Endothelial cell of umbilical vein (primary cell): ENCODE results near the gene POLR2H. TPM values are rescaled to one million over a fixed set of nuclear protein-coding genes. Genes with fewer than 3 reads are reported as not detected.

ENCODE experiments used
- BruUV-seq: library from RNA; stranded (reverse); fragments of 400-500 nt; replicated peaks from 2 replicates; lab custom pipeline; 2021; lab: Mats Ljungman, UMichigan
- CTCF ChIA-PET: fragments of 300-600, 350-600 bp; sonication (Branson Sonifier 250); formaldehyde crosslinking; loops from one replicate; lab custom pipeline; 2021; ENCODE audit warnings: antibody characterized with exemption, inconsistent platforms; lab: Charles Lee
- POLR2A ChIA-PET: fragments of 300-600, 350-600 bp; sonication (Branson Sonifier 250); formaldehyde crosslinking; loops from one replicate; lab custom pipeline; 2021; ENCODE audit warnings: antibody characterized with exemption, inconsistent platforms; lab: Charles Lee
- DNase-seq: peaks from one replicate; pipeline ENCODE4 v3.0.0-alpha.2; 2011; ENCODE audit warnings: low read depth, low spot score
- FAIRE-seq: peaks from 2 replicates; lab custom pipeline; 2011; peaks lifted over from hg19 to GRCh38; lab: Jason Lieb, UNC
- H2AFZ ChIP-seq: 2 replicates; pipeline ENCODE4 v1.6.0; 2012; ENCODE audit warnings: low read depth, low read length, control low read depth, inconsistent platforms
- H3K27ac ChIP-seq: 2 replicates; pipeline ENCODE4 v1.5.1; 2011; ENCODE audit warnings: low read depth, mild to moderate bottlenecking, control low read depth, low read length, moderate library complexity; ENCODE audit not compliant: insufficient read depth
- H3K27me3 ChIP-seq, 2 experiments: 2 replicates each; pipeline versions ENCODE4 v1.6.0 to v1.6.1; 2011; ENCODE audit warnings: low read length in 2 of 2, mixed read lengths in 1 of 2; ENCODE audit not compliant: control insufficient read depth in 2 of 2, insufficient read depth in 2 of 2
- H3K36me3 ChIP-seq, 2 experiments: 2 replicates in 1 of 2; 3 replicates in 1 of 2; pipeline ENCODE4 v1.5.1; 2011; ENCODE audit warnings: low read length in 2 of 2, mild to moderate bottlenecking in 1 of 2, moderate library complexity in 1 of 2; ENCODE audit not compliant: control insufficient read depth in 2 of 2, insufficient read depth in 2 of 2; ENCODE audit errors: extremely low read depth in 1 of 2
- H3K4me1 ChIP-seq: 3 replicates; pipeline ENCODE4 v1.5.1; 2011; ENCODE audit warnings: mild to moderate bottlenecking, low read length; ENCODE audit not compliant: control insufficient read depth, insufficient read depth; ENCODE audit errors: extremely low read depth
- H3K4me2 ChIP-seq: 2 replicates; pipeline ENCODE4 v1.6.1; 2011; ENCODE audit warnings: low read length, control low read depth, mixed read lengths; ENCODE audit not compliant: insufficient read depth
- H3K4me3 ChIP-seq, 3 experiments: fragments of 200-600 bp in 1 of 3; sonication (generic), shearing (Covaris generic) in 1 of 3; replicated peaks in 1 of 3; 2 replicates each; pipeline ENCODE4 v1.5.1; 2011 to 2016; ENCODE audit warnings: control low read depth in 3 of 3, low read length in 3 of 3, mild to moderate bottlenecking in 2 of 3, inconsistent platforms in 1 of 3, low read depth in 1 of 3, moderate library complexity in 1 of 3; ENCODE audit not compliant: insufficient read depth in 1 of 3
- H3K79me2 ChIP-seq: 2 replicates; pipeline ENCODE4 v1.6.0; 2012; ENCODE audit warnings: low read length, inconsistent platforms; ENCODE audit not compliant: control insufficient read depth, insufficient read depth
- H3K9ac ChIP-seq: replicated peaks from 2 replicates; pipeline ENCODE3; 2011; ENCODE audit warnings: low read length, control low read depth; ENCODE audit not compliant: insufficient read depth; ENCODE audit errors: extremely low read depth
- H3K9me1 ChIP-seq: replicated peaks from 3 replicates; pipeline ENCODE4 v1.6.0; 2011; ENCODE audit warnings: mild to moderate bottlenecking, low read length; ENCODE audit not compliant: control insufficient read depth, insufficient read depth; ENCODE audit errors: extremely low read depth
- H3K9me3 ChIP-seq: replicated peaks from 2 replicates; pipeline ENCODE4 v1.5.1; 2012; ENCODE audit warnings: low read length, inconsistent platforms; ENCODE audit not compliant: control insufficient read depth, insufficient read depth
- H4K20me1 ChIP-seq: replicated peaks from 2 replicates; pipeline ENCODE3; 2011; ENCODE audit warnings: mild to moderate bottlenecking, low read length; ENCODE audit not compliant: control insufficient read depth, insufficient read depth; ENCODE audit errors: extremely low read depth
- EZH2 ChIP-seq: IDR thresholded peaks from 2 replicates; pipeline ENCODE4 v1.6.1; 2012; ENCODE audit warnings: borderline replicate concordance, low read depth, mild to moderate bottlenecking, moderate library complexity, low read length, inconsistent platforms; ENCODE audit not compliant: severe bottlenecking
- FOS ChIP-seq: IDR thresholded peaks from 2 replicates; pipeline ENCODE4 v1.6.1; 2011; ENCODE audit warnings: mild to moderate bottlenecking, low read length, moderate library complexity, borderline replicate concordance; ENCODE audit not compliant: insufficient read depth
- GATA2 ChIP-seq: IDR thresholded peaks from 2 replicates; pipeline ENCODE4 v1.7.0; 2011; ENCODE audit warnings: low read depth, mild to moderate bottlenecking, moderate library complexity, mixed read lengths, low read length; ENCODE audit not compliant: insufficient read length, insufficient read depth
- JUN ChIP-seq: IDR thresholded peaks from 2 replicates; pipeline ENCODE4 v1.6.1; 2011; ENCODE audit warnings: borderline replicate concordance, low read depth; ENCODE audit not compliant: insufficient read length, insufficient read depth
- MAX ChIP-seq: IDR thresholded peaks from 2 replicates; pipeline ENCODE4 v1.6.1; 2011; ENCODE audit not compliant: insufficient read depth, insufficient read length
- MYC ChIP-seq: IDR thresholded peaks from one replicate; pipeline ENCODE4 v1.6.1; 2011; ENCODE audit warnings: mild to moderate bottlenecking, low read depth, low read length
- POLR2A ChIP-seq: IDR thresholded peaks from 2 replicates; pipeline ENCODE4 v1.6.1; 2012; ENCODE audit warnings: low read depth, mild to moderate bottlenecking, control low read depth, low read length
- POLR2AphosphoS5 ChIP-seq: IDR thresholded peaks from 2 replicates; pipeline ENCODE4 v1.6.1; 2012; ENCODE audit warnings: low read depth, mild to moderate bottlenecking, control low read depth, low read length, moderate library complexity; ENCODE audit not compliant: insufficient read depth
- dilution Hi-C: fragments of 300-500 bp; cut with MboI; formaldehyde crosslinking; loops from one replicate; pipeline ENCODE4 v1.15.0; 2019; ENCODE audit warnings: low sequenced_read_pairs; ENCODE audit not compliant: extremely low pct_ligation_motif_present
- intact Hi-C: fragments of 100-400 bp; cut with micrococcal nuclease; formaldehyde crosslinking; loops from one replicate; pipeline ENCODE4 v1.10.0; 2022
- polyA plus RNA-seq, 4 experiments: library from polyadenylated mRNA; depleted of rRNA in 3 of 4; stranded (reverse) in 3 of 4; unstranded in 1 of 4; fragments of >200 nt; gene quantifications; 2 replicates each; pipeline versions ENCODE4 v1.2.1 to v1.2.3, GENCODE V29; 2011 to 2012; ENCODE audit warnings: missing spikeins in 1 of 4
- total RNA-seq: library from RNA; stranded (reverse); gene quantifications from 2 replicates; pipeline ENCODE4 v1.2.3, GENCODE V29; 2021
- TF ChIP-seq, protein P1 (sequence below), 2 donors: IDR thresholded peaks; 1 replicate in 1 of 2; 2 replicates in 1 of 2; pipeline ENCODE4 v1.5.1; 2011; ENCODE audit warnings: low read length in 2 of 2, mild to moderate bottlenecking in 2 of 2, moderate library complexity in 2 of 2, control low read depth in 1 of 2, inconsistent platforms in 1 of 2, low read depth in 1 of 2; ENCODE audit not compliant: insufficient read depth in 1 of 2; ENCODE audit errors: extremely low read depth in 1 of 2

Gene POLR2H
- total and polyA plus RNA-seq, 2 donors (not counting 3 experiments of a cell fraction or from before 2014, with no cell fraction given): 89.0 to 276 TPM

- H3K4me3 ChIP-seq: peak overlapping the region in 2 of 3 experiments; percentile 4 to 21
- FAIRE-seq: peak; percentile 87
- POLR2A ChIA-PET: no interaction called here
- H3K9me1 ChIP-seq: no peaks in the 10 kb centered on the region
- BruUV-seq: no TSS peak
- TF ChIP-seq MAX (peak; percentile 40), JUN (no peak), FOS (no peak), POLR2AphosphoS5 (peak; percentile 56), EZH2 (no peak), GATA2 (no peak), MYC (no peak), POLR2A (peak; percentile 27)
- TF ChIP-seq, protein P1, sequence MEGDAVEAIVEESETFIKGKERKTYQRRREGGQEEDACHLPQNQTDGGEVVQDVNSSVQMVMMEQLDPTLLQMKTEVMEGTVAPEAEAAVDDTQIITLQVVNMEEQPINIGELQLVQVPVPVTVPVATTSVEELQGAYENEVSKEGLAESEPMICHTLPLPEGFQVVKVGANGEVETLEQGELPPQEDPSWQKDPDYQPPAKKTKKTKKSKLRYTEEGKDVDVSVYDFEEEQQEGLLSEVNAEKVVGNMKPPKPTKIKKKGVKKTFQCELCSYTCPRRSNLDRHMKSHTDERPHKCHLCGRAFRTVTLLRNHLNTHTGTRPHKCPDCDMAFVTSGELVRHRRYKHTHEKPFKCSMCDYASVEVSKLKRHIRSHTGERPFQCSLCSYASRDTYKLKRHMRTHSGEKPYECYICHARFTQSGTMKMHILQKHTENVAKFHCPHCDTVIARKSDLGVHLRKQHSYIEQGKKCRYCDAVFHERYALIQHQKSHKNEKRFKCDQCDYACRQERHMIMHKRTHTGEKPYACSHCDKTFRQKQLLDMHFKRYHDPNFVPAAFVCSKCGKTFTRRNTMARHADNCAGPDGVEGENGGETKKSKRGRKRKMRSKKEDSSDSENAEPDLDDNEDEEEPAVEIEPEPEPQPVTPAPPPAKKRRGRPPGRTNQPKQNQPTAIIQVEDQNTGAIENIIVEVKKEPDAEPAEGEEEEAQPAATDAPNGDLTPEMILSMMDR (IDR thresholded peaks at IDR 0.05; ENCODE audit: extremely low read depth in 1 of 2, insufficient read depth in 1 of 2, low read depth in 1 of 2, low read length in 2 of 2): peak in 1 of 2 donors; percentile 28
- H3K27me3 ChIP-seq: no peaks in the 10 kb centered on the region
- peaks cover 6 to 26% of the 10 kb centered on the region in 2 experiments for H3K36me3 ChIP-seq
- CTCF ChIA-PET: interaction anchor here (1.0 to 2.2 kb wide), 8 partner anchors 8 to 33 kb away, joined by 3 to 7 read pairs (median 4); partner anchors contain the start of genes CLCN2 and POLR2H
- no peaks in the 10 kb centered on the region for H3K9me3 ChIP-seq
- peak overlapping the region; percentile 60 for H3K9ac ChIP-seq
- dilution Hi-C loops: no loop called here
- no peaks in the 10 kb centered on the region for H4K20me1 ChIP-seq
- peaks cover 39% of the 10 kb centered on the region for H3K79me2 ChIP-seq
- H3K27ac ChIP-seq: peak overlapping the region; percentile 99
- H2AFZ ChIP-seq: peak overlapping the region; percentile 24
- H3K4me1 ChIP-seq: peaks cover 58% of the 10 kb centered on the region
- intact Hi-C loops: loop anchor here (1.0 to 10.0 kb wide), 2 partner anchors 24 to 1596 kb away; partner anchors contain the start of gene TRA2B
- peak; percentile 84 for DNase-seq
- H3K4me2 ChIP-seq: peak overlapping the region; percentile 73
Observed at GRCh38 chr3:184338511-184338945, 23.0 kb upstream of the POLR2H start.
